Measurements from ENCODE around the gene LHFPL6. TPM values are rescaled to one million over a fixed set of nuclear protein-coding genes. Genes with fewer than 3 reads are reported as not detected.
A peak's percentile ranks its signal among the peaks of the same experiment; 100 is the strongest.

LHFPL6 gene
- total RNA-seq, 6 donors from 2014 or later: 22.2 to 113 (median 51.8) TPM

GRCh38 chr13:39414339-39414738 is 188.7 kb downstream of the LHFPL6 start:
- H3K27me3 ChIP-seq: no peaks in the 10 kb centered on the region
- H3K4me1 ChIP-seq: peaks cover 13 to 40% (median 22%) of the 10 kb centered on the region in 4 donors
- H3K4me3 ChIP-seq: no peak overlapping the region
- no peaks in the 10 kb centered on the region for H3K36me3 ChIP-seq
- ATAC-seq (ENCODE audit: low FRiP score in 2 of 2) (no peak), DNase-seq (no peak)
- TF ChIP-seq, protein P1, sequence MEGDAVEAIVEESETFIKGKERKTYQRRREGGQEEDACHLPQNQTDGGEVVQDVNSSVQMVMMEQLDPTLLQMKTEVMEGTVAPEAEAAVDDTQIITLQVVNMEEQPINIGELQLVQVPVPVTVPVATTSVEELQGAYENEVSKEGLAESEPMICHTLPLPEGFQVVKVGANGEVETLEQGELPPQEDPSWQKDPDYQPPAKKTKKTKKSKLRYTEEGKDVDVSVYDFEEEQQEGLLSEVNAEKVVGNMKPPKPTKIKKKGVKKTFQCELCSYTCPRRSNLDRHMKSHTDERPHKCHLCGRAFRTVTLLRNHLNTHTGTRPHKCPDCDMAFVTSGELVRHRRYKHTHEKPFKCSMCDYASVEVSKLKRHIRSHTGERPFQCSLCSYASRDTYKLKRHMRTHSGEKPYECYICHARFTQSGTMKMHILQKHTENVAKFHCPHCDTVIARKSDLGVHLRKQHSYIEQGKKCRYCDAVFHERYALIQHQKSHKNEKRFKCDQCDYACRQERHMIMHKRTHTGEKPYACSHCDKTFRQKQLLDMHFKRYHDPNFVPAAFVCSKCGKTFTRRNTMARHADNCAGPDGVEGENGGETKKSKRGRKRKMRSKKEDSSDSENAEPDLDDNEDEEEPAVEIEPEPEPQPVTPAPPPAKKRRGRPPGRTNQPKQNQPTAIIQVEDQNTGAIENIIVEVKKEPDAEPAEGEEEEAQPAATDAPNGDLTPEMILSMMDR (IDR thresholded peaks at IDR 0.05): no peak
- TF ChIP-seq POLR2AphosphoS5 (IDR thresholded peaks at IDR 0.05) (no peak), POLR2A (IDR thresholded peaks at IDR 0.05) (no peak), EP300 (IDR thresholded peaks at IDR 0.05) (no peak)
- H3K9me3 ChIP-seq: no peaks in the 10 kb centered on the region
- peak overlapping the region in 1 of 4 donors; percentile 60 for H3K27ac ChIP-seq

DNA sequence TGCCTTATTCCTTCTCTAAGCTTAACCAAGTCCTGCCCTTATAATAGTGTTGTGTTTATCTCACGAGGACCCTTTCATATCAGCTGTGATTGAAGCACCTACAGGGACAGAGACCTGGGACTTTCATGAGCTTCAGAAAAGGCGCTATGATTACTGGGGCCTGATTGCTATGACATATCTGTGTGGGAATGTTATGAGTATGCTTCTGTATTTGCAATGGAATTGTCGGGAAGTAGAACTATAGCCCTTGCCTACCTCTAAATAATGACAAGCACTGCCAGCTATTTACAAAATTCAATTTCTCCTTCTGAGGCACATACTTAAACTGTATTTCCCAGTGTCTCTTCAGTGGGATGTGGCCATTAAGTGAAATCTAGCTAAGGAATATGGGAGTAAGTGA is 191.5 kb downstream of the LHFPL6 start:
- peaks cover 13 to 44% (median 22%) of the 10 kb centered on the region in 4 donors for H3K4me1 ChIP-seq
- no peaks in the 10 kb centered on the region for H3K27me3 ChIP-seq
- H3K4me3 ChIP-seq: no peak overlapping the region
- no peak for ATAC-seq (ENCODE audit: low FRiP score in 2 of 2)
- TF ChIP-seq EP300 (IDR thresholded peaks at IDR 0.05): no peak
- no peak for TF ChIP-seq POLR2AphosphoS5 (IDR thresholded peaks at IDR 0.05)
- TF ChIP-seq, protein P1 (IDR thresholded peaks at IDR 0.05): no peak
- no peak for TF ChIP-seq POLR2A (IDR thresholded peaks at IDR 0.05)
- H3K36me3 ChIP-seq: no peaks in the 10 kb centered on the region
- H3K27ac ChIP-seq: no peak overlapping the region
- no peak for DNase-seq
- WGBS, 2 donors: 82 to 87% methylated on average over 3 of the region's 3 CpGs
- H3K9me3 ChIP-seq: no peaks in the 10 kb centered on the region

GRCh38 chr13:39410964-39411363 is 192.0 kb downstream of the LHFPL6 start:
- Histone ChIP-seq H3K27me3 (no peaks in the 10 kb centered on the region), H3K9me3 (no peaks in the 10 kb centered on the region), H3K36me3 (no peaks in the 10 kb centered on the region), H3K27ac (no peak overlapping the region), H3K4me1 (peaks cover 13 to 44% (median 22%) of the 10 kb centered on the region in 4 donors), H3K4me3 (no peak overlapping the region)
- no peak for DNase-seq
- 71 to 75% methylated on average over 5 of the region's 5 CpGs for WGBS, 2 donors
- TF ChIP-seq, protein P1 (IDR thresholded peaks at IDR 0.05): no peak
- no peak for TF ChIP-seq POLR2AphosphoS5 (IDR thresholded peaks at IDR 0.05)
- no peak for TF ChIP-seq POLR2A (IDR thresholded peaks at IDR 0.05)
- no peak for TF ChIP-seq EP300 (IDR thresholded peaks at IDR 0.05)
- no peak for ATAC-seq (ENCODE audit: low FRiP score in 2 of 2)

DNA sequence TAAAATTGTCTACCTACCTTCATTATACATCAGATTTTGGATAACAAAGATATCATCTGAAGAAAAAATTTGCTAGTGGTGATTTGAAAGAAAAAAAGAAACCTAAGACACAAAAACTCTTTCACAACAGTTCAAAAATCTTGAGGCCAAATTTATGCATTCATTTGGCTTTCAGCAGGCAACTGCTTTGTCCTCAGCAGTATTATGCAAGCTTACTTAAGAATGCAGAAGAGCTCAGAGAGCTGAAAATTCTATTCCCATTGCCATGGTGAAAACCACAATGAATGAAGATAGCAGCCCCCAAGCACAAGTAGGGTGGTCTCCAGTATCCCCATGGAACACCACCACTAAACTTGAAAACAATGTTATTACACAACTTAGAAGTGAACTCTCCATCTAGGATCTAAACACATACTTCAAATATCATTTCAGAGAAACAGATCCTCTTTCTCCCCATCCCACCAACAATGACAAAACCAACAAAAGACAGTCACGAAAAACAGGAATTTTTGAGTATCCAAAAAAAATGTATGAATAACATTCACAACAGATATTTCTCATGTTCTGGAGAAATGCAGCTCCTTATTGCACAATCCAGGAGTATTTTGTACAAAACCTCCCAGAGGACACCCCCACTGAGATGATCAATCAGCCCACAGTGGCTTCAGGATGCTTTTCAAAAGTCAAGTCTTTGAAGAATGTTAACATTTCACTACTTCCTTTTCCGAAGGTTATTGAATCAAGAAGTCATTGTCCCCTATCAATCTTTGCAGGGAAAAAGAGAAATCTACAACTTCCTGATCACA is 192.7 kb downstream of the LHFPL6 start:
- Histone ChIP-seq H3K27ac (peak overlapping the region in 1 of 4 donors; percentile 20), H3K4me3 (no peak overlapping the region), H3K36me3 (no peaks in the 10 kb centered on the region), H3K4me1 (peaks cover 7 to 39% (median 17%) of the 10 kb centered on the region in 4 donors), H3K27me3 (no peaks in the 10 kb centered on the region), H3K9me3 (no peaks in the 10 kb centered on the region)
- no peak for DNase-seq
- 41 to 45% methylated on average over 2 of the region's 2 CpGs for WGBS, 2 donors
- ATAC-seq (ENCODE audit: low FRiP score in 2 of 2): peak in 1 of 2 donors; percentile 77
- TF ChIP-seq, protein P1 (IDR thresholded peaks at IDR 0.05): no peak
- TF ChIP-seq POLR2A (IDR thresholded peaks at IDR 0.05) (no peak), POLR2AphosphoS5 (IDR thresholded peaks at IDR 0.05) (no peak)

DNA sequence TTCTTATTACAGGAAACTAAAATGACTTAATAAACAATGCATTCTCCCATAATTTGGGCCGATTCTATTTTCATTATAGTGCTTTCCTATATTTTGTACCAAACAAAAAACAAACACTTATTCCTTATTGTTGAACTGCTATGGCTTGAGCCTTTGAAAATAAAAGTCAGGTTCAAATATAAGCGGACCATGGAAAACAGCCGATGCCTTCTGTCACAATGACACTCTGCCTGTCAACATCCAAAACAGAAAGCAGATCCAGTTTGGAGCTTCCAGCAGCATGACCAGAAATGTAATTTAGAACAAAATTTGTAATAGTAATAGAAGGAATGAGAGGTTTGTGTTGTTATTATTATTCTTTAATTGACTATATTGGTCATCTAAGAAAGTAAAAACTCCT is 194.5 kb downstream of the LHFPL6 start:
- no peak for ATAC-seq (ENCODE audit: low FRiP score in 2 of 2)
- H3K4me1 ChIP-seq: peaks cover 5 to 28% (median 14%) of the 10 kb centered on the region in 4 donors
- 63 to 74% methylated on average over 3 of the region's 3 CpGs for WGBS, 2 donors
- H3K36me3 ChIP-seq: no peaks in the 10 kb centered on the region
- TF ChIP-seq EP300 (IDR thresholded peaks at IDR 0.05) (no peak), POLR2A (IDR thresholded peaks at IDR 0.05) (no peak), POLR2AphosphoS5 (IDR thresholded peaks at IDR 0.05) (no peak)
- TF ChIP-seq, protein P1 (IDR thresholded peaks at IDR 0.05): no peak
- no peaks in the 10 kb centered on the region for H3K9me3 ChIP-seq
- DNase-seq: no peak
- H3K27ac ChIP-seq: peak overlapping the region in 1 of 4 donors; percentile 55
- no peaks in the 10 kb centered on the region for H3K27me3 ChIP-seq
- no peak overlapping the region for H3K4me3 ChIP-seq

Measured in upper lobe of left lung (tissue), 6 donors.